ENCODE results near the gene LRRN4.
A peak's percentile ranks its signal among the peaks of the same experiment; 100 is the strongest.

Gene LRRN4

DNA sequence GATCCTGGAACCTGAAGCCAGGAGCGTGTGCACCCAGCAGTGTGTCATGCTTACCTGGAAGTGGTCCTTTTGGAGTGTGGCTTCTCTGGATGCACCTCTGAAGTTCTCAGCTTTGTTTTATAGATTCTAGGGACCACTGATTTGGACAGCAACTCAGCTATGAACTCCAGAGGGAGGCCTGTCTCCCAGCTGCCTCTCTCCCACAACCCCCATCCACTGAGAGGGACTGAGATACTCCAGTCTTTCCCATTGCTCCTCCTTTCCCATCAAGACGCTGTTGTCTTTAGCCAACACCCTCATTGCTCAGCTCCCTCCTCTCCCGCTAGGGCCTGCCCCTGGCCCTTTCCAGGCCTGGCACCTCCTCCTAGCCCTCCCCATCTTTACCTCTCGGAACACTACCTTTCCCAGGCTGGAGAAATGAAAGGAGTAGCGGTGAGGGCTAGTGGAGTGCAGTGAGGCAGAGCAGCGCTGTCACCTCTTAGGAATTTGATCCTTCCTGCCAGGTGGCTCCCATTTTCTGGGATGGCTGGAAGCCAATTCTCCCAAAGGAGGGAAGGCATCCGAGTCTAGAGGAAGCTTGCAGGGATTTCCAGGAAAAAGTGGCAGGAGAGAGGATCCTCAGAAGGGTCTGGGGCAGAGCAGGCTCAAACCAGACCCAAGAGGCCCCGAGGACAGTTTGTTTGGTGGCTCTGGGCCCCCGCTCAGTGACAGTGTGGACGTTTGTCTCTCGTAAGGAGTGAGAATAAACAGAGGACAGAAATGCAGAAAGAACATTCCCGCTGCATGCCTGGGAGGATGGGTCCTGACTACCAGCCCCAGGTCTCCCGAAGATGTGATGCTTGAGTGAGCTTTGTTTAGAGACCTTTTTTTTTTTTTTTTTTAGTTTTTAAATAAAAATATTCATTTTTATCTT lies at the start of gene LRRN4:
Gene LRRN4, minus strand, starts transcription at position 285 of the 913 bp plus-strand sequence. CDS start 1,261 bp downstream, outside the sequence.
- no peak for DNase-seq (ENCODE audit: low spot score)

DNA sequence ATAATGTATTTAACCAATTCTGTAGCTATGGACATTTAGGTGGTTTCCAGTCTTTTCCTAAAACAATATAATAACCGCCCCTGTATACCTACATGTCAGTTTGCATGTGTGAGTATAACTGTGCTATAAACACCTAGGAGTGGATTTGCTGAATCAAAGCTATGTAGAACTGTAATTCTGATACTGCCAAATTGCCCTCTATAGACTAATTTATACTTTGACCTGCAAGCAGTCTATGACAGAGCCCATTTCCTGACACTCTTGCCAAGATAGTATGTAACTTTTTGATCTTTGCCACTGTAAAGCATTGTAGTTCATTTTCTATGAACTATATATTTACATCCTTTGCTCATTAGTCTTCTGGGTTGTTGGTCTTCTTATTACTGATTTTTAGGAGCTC lies 49.4 kb upstream of the LRRN4 start:
- no peak for DNase-seq (ENCODE audit: low spot score)

DNA sequence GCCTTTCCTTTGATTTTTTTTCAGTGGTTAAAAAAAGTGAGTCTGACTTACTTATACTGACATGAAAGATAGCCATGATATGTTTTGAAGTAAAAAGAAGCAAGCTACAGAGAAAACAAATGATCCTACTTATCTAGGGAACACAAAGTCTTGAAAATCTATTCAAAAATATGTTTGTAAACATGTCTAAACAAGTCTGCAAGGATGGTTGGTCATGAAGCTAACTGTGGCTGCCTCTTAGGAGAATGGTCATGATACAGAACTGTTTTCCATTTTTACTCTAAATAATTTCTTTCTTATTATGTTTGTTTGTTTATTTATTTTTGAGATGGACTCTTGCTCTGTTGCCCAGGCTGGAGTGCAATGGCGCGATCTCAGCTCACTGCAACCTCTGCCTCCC lies 47.5 kb upstream of the LRRN4 start:
- DNase-seq (ENCODE audit: low spot score): no peak

DNA sequence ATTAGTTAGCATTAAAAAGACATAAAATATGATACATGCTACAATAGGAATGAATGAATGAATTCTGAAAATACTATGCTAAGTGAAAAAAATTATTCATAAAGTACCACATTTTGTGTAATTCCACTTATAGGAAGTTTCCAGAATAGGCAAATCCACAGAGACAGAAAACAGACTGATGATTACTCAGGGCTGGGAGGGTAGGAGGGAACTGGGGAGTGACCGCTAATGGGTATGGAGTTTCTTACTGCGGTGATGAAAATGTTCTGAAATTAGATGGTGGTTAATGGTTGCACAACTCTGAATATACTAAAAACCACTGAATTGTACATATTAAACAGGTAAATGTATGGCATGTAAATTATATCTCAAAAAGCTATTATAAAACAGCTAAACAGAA lies 46.4 kb upstream of the LRRN4 start:
- no peak for DNase-seq (ENCODE audit: low spot score)

DNA sequence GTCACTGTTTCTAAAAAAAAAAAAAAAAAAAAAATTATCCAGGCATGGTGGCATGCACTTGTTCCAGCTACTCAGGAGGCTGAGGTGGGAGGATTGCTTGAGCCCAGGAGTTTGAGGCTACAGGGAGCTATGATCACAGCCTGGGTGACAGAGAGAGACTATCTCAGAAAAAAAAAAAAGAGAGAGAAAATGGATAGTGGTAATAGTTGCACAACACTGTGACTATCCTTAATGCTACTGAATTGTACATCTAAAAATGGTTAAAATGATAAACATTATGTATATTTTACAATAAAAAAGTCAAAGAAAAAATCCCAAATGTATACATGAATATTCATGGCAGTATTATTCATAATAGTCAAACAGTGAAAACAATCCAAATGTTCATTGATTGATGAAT lies 46.0 kb upstream of the LRRN4 start:
- DNase-seq (ENCODE audit: low spot score): no peak

DNA sequence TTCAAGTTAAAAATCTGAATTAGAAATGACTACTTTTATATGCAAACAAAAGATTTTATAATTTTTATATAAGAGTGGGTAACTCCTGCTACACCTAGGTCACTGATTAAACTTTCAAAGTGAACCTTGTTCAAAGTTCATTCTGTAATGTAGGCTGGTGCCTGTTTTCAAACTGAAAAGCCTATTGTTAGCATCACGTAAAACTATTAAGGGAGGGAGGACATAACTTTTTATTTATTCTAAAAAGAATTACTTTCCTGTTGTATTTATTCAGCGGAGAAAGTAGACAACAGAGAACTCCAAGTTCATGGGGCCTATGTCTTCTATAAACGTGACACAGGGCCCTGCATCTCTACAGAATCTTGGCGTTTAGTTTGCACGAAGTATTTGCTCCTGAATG lies 41.5 kb upstream of the LRRN4 start:
- DNase-seq (ENCODE audit: low spot score): no peak

DNA sequence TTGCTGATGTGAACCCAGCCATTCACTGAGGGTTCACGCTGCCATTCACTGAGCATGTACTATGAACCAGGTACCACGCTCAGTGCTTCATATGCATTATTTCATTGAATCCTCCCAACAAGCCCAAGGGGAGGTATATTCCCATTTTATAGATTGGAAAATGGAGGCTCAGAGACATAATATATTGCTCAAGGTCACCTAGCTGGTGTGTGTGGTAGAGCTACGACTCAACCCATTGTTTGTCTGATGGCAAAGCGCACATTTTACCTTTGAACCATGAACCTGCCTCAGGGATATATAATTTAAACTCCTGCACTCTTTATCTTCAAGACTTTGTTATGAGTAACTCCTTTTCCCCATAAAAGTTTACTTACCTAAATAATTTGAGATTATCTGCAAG lies 40.7 kb upstream of the LRRN4 start:
- DNase-seq (ENCODE audit: low spot score): no peak

DNA sequence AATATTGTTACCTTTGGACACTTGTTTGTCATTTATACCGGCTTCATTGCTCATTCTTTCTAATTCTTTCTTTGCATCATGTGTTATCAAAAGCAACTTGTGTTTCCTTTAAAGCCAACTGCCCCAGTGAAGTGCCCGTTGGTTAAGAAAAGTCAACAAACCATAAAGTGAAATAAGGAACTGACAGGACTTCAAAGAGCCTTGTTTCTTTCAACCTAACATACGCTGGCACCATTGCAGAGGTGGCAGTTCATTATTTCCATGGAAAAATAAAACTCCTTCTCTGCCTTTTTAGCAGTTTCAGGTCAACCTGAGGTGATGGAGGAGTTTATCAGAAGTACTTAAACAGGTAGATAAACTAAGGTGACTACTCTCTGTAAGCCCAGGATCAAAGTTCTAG lies 40.2 kb upstream of the LRRN4 start:
- DNase-seq (ENCODE audit: low spot score): no peak

DNA sequence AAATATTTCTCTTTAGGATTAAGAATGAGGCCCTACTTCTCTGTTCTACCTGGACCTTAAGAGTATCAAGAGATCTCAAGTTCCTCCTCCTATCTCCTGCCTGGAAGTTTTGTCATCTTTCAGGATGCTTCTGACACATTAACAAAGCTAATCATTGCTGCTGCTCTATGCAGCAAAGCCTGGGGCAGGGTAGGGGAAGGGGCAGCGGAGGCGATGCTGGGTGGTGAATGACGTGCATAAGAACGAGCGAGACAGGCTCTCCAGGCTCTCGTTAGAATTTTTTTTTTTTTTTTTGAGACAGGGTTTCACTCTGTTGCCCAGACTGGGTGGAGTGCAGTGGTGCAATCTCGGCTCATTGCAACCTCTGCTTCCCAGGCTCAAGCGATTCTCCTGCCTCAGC lies 37.8 kb upstream of the LRRN4 start:
- no peak for DNase-seq (ENCODE audit: low spot score)

DNA sequence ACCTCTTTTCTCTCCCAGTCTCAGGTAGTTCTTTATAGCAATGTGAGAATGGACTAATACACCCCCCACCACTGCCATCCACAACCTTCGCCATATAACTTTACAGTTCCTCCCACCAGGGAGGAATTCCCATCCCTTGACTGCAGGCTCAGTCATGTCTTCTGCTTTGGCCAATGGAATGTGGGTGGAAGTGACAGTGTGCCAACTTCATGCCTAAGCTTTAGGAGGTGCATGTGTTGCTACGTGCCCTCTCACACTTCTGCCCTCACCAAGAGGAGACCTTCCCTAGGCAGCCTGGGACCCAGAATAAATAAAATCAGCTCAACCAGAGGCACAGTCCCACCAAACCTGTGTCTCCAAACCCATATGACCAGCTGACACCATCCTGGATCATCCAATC lies 33.0 kb upstream of the LRRN4 start:
- no peak for DNase-seq (ENCODE audit: low spot score)

DNA sequence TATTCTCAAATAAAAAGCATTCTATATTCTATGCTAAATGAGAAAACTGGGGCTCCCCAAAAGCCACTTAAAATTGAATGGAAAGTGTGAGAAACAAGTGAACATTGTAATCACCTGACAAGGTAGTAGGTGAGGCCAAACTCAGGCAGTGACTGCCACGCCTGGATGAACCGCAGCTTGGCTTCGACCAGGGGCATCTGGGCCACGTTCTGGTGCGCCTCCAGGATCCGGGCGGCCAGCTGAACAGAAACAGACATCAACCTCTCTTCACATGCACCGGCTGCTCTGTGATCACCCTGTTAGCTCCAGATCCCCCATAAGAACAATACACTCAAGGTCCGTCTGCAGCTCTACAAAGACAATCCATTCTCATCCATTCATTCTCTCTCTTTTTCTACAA lies 30.1 kb upstream of the LRRN4 start:
- no peak for DNase-seq (ENCODE audit: low spot score)

DNA sequence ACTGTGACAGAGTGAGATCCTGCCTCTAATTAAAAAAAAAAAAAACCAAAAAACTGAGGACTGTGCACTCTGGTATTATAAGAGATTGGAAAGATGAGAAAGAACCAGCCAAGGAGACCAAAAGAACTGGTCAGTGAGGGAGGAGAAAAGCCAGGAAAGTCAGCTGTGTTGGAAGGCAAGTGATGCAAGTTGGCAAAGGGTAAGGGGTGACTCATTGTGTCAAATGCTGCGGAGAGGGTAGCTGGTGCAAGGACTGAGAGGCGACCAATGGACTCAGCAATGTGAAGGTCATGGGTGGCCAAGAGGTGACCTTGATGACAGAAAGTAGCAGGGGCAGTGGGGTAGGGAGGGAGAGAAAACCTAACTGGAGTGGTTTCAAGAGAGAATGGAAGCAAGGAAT lies 27.4 kb upstream of the LRRN4 start:
- no peak for DNase-seq (ENCODE audit: low spot score)

DNA sequence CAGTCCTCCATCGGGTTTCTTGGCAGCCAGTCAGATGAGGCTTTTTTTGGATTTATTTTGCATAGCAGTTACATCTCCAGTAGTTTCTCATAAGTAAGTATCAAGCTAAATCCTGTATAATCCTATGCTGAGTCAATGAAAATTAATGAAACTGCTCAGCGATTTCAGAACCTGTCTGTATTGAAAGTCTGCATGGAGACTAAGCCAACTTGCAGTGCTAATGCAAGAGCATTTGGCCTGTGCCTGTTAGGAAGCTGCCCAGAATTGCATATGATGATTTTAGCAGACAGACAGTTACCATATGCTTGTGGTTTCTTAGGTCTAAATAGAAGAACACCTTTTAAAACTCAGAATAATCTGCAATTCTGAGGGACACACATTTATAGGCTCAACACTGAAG lies 25.2 kb upstream of the LRRN4 start:
- DNase-seq (ENCODE audit: low spot score): no peak

DNA sequence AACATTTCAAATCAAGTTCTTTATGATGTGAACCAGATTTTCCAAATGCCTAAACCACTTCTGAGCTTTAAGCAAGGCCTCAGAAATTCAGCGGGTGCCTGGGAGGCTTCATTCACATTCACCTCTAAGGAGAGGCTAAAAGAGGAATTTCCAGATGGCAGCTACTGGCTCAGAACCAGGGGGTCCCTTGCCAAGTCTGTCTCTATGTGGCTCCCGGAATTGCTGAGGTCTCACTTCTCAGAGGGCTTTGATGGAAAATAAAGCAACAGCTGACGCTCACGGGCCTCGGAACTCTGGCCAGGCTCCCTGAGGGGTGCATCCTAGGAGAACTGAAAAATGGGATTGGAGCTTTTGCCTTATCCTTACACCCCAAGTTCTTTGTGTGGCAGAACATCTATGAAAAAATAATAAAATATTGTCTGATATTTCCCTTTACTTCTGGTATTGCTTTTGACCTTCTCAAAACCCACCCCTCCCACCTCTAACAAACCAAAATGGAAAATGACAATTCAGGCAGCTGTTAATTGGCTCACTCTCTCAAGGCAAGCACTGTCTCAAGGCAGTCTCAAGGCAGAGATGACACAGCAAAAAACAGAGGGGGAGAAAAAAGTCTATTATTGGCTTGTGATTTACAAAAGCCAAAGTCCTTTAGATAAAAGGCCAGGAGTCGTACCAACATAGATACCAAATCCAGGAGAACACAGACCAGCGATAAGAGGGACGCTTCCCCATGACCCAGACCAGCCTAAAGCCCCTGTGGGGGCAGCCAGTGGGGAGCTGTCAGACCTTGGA lies 21.8 kb upstream of the LRRN4 start:
- DNase-seq (ENCODE audit: low spot score): peak; percentile 17

DNA sequence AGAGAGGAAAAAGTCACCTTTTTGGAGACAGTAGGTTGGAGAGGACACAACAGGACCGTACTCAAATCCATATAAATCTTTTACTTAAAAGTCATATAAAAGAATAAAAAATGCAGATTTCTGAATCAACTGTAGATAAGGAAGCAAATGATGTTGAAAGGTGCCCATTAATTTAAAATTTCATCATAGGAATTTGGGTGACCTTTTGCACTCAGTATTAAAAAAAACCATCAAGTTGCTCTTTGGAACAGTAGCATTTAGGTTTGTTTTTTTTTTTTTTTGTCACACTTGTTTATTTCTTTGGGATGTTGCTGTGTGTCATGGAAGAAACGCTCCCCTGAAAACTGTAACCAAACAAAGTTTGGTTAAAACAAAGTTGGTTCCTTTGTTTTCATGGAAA lies 20.9 kb upstream of the LRRN4 start:
- no peak for DNase-seq (ENCODE audit: low spot score)

DNA sequence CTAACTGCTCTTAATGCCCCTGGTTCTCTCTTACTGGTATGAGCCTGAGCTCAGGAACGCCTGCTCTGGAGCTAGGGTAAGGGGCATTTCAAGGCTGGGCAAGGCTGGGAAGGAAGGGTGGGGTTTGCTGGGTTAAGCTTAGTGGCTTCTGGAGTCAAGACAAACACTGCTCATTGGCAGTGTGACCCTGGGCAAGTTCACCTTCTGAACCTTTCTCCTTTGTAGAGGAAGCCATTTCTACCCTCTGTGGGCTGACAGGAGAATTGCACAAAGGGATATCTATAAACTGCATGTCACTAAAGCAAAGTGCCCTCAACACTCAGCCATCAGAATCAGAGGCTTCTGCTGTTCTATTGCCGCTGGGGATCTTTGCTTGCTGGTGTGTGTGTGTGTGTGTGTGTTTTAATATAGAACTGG lies 20.3 kb upstream of the LRRN4 start:
- no peak for DNase-seq (ENCODE audit: low spot score)

DNA sequence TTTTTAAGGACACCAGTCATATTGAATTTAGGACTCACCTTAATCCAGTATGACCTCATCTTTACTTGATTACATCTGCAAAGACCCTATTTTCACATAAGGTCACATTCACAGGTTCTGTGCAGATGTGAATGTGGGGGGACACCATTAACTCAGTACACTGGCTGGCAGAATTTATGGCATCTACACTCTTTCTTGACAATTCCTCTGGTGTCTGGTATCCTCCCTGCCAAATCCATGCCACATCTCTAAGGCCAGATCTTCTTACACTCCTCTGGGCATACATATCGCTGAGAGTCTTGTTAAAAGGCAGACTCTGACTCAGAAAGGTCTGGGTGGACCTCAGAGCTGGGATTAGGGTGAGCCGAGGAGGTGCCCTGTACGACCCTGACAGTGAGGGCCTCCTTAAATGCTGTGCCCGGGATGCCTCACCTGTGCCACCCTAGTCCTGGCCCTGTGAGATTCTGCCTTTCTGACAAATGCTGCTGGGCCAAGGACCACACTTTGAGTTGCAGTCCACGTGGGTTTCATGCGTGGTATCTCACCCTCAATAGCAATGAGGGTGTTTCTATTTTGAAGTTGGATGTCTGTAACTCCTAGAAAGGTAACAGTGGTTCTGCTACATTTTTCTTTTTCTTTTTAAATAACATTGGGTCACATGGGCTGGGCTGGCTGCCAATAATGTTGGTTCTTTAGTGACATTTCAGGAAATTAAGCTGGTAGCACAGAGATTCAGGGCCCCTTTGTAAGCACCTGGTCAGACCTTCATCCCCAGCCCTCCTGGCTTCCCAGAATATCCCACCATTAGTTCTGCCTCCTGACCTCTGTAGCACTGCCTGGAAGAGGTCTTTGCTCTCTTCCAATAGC lies 17.2 kb upstream of the LRRN4 start:
- no peak for DNase-seq (ENCODE audit: low spot score)

DNA sequence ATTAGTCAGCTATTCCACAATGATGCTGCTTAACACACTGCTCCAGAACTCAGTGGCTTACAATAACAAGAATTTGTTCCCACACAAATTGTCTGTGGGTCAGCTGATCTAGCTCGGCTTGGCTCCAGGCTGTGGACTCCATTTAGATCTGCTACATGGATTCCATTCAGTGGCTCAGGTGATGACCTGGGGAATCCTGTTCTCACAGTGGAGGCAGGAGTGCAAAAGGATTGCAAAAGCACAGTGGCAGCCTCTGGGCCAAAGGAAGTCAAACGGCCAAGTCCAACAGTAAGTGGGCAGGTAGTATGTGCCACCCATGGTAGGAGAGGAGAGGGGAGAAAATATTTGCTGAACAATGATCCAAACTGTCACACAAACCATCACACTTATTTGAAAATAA lies 15.8 kb upstream of the LRRN4 start:
- no peak for DNase-seq (ENCODE audit: low spot score)

DNA sequence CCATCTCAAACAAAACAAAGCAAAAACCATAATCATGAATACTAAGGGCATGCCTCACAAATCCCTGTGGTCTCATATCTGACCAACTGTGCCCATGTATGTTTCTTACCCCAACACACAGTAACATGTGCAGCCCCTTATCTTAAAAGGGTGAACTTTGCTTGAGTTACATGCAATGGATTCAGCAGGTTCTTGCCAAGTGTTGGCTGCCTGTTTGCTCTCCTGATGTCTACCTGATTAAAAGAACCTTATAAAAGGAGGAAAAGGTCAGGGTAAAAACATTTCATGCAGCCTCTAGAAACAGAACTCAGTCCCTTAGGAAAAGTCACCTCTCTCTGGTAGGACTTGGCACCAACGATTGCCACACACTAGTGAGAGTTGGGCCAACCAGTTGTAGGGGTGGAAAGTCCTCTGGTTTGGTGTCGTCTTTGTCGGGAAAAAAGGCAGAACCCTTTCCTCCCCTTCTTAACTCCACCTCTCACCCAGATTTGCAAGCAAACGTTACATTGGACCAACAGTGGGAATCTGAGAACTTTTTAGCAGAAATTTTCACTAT lies 14.0 kb upstream of the LRRN4 start:
- no peak for DNase-seq (ENCODE audit: low spot score)

DNA sequence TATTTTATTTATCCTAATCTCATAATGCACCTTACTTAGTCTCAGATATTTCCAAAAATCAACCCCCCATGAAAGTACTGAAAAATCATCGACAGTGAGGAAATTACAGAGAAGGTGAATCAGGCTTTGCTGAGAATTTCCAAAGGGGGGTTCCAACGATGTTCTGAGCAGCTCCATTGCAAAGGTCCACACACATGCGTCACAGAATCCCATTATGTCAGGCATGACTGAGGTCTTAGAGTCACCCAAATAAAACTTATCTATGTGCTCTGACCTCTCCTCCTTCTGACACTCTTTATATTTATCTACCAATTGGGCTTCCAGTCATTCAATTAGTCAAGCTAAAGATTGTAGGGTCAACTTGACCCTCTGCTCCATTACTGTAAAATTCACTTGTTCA lies 12.7 kb upstream of the LRRN4 start:
- no peak for DNase-seq (ENCODE audit: low spot score)

DNA sequence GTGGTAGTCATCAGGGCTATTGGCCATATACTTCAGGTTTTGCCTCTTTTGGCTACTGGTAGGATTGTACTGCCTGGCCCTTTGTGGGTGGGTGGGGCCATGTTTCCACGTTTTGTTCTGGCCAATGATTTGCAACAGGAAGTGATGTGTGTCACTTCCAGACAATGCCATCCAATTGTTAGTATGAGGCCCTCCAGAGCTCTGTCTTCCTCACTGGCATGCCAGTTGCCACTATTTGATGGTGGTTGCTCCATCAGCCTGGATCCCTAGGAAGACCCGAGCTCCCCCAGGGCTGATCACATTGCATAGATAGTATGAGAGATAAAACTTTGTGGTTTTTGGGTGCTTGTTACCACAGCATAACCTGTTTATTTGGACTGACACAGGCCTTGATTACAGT lies 7.7 kb upstream of the LRRN4 start:
- DNase-seq (ENCODE audit: low spot score): no peak

DNA sequence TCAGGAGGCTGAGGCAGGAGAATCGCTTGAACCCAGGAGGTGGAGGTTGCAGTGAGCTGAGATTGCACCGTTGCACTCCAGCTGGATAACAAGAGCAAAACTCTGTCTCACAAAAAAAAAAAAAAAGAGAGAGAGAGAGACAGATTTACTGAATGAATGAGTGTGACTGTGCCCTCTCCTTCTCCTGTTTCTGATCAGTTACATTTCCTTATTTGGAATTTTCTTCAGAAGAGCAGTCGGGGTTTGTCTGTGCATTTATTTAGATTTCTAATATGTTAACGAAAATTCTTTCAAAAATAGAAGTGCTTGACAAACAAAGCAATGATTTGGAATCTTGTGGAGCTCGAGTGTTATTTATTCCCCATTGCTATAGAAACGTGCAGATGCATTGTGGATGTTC lies 6.4 kb upstream of the LRRN4 start:
- no peak for DNase-seq (ENCODE audit: low spot score)
